H7 (cell line): ENCODE results near the gene HTR1D. TPM values are rescaled to one million over a fixed set of nuclear protein-coding genes. Genes with fewer than 3 reads are reported as not detected.
"Not testable (repeated sequence)": the region's sequence is repeated elsewhere in the genome, so short reads cannot be mapped to it uniquely, and the experiment has no call there.

Source experiments
- DNase-seq: peaks from one replicate; pipeline ENCODE4 v3.0.0; 2012
- H3K27me3 ChIP-seq: 2 replicates; pipeline ENCODE4 v1.6.0; 2011; ENCODE audit warnings: mild to moderate bottlenecking, low read length; ENCODE audit not compliant: control insufficient read depth, insufficient read depth
- H3K36me3 ChIP-seq: replicated peaks from 2 replicates; pipeline ENCODE4 v1.5.1; 2011; ENCODE audit warnings: low read length; ENCODE audit not compliant: control insufficient read depth, insufficient read depth
- H3K4me3 ChIP-seq: 2 replicates; pipeline ENCODE4 v1.5.1; 2011; ENCODE audit warnings: low read depth, mild to moderate bottlenecking, control low read depth, low read length, moderate library complexity; ENCODE audit not compliant: insufficient read depth
- total RNA-seq: library from RNA; depleted of rRNA; stranded (reverse); fragments of >200 nt; shearing (Covaris generic); gene quantifications from 2 replicates; pipeline ENCODE4 v1.2.3, GENCODE V29; 2014

The HTR1D gene
- total RNA-seq, 1 experiment from 2014 or later: 4.1 TPM

GRCh38 chr1:23209770-23210169 lies 7.5 kb downstream of the HTR1D start:
- DNase-seq: no peak

GRCh38 chr1:23208527-23208926 lies 8.8 kb downstream of the HTR1D start:
- Histone ChIP-seq H3K4me3 (no peak overlapping the region), H3K36me3 (no peaks in the 10 kb centered on the region; the same call in 1 of the 2 replicates), H3K27me3 (no peaks in the 10 kb centered on the region)
- no peak for DNase-seq

More at GRCh38 chr1:23209770-23210169, 7.5 kb downstream of the HTR1D start:
- Histone ChIP-seq H3K27me3 (no peaks in the 10 kb centered on the region), H3K4me3 (no peak overlapping the region), H3K36me3 (no peaks in the 10 kb centered on the region; the same call in 1 of the 2 replicates)

- not testable (repeated sequence) for H3K36me3 ChIP-seq, H3K4me3 ChIP-seq, DNase-seq, H3K27me3 ChIP-seq
These were observed 9.6 kb downstream of the HTR1D start for GRCh38 chr1:23207733-23208132.

- DNase-seq: no peak
- Histone ChIP-seq H3K36me3 (no peaks in the 10 kb centered on the region; the same call in 1 of the 2 replicates), H3K4me3 (no peak overlapping the region), H3K27me3 (no peaks in the 10 kb centered on the region)
These were observed 15.0 kb downstream of the HTR1D start for GRCh38 chr1:23202263-23202749.

GRCh38 chr1:23200883-23201282 lies 16.4 kb downstream of the HTR1D start:
- no peaks in the 10 kb centered on the region for H3K36me3 ChIP-seq
- H3K27me3 ChIP-seq: no peaks in the 10 kb centered on the region
- no peak overlapping the region for H3K4me3 ChIP-seq
- no peak for DNase-seq

GRCh38 chr1:23198373-23198772 lies 18.9 kb downstream of the HTR1D start:
- no peak overlapping the region for H3K4me3 ChIP-seq
- DNase-seq: no peak
- no peaks in the 10 kb centered on the region for H3K27me3 ChIP-seq
- no peaks in the 10 kb centered on the region; the same call in 1 of the 2 replicates for H3K36me3 ChIP-seq

GRCh38 chr1:23196627-23197328 lies 20.5 kb downstream of the HTR1D start:
- H3K4me3 ChIP-seq: no peak overlapping the region
- no peaks in the 10 kb centered on the region; the same call in 1 of the 2 replicates for H3K36me3 ChIP-seq
- H3K27me3 ChIP-seq: no peaks in the 10 kb centered on the region
- DNase-seq: no peak

- no peaks in the 10 kb centered on the region; the same call in 1 of the 2 replicates for H3K36me3 ChIP-seq
- no peaks in the 10 kb centered on the region for H3K27me3 ChIP-seq
- no peak overlapping the region for H3K4me3 ChIP-seq
- DNase-seq: no peak
These were observed 22.9 kb downstream of the HTR1D start for GRCh38 chr1:23194119-23194984.

- Histone ChIP-seq H3K27me3 (no peaks in the 10 kb centered on the region), H3K36me3 (no peaks in the 10 kb centered on the region; the same call in 1 of the 2 replicates), H3K4me3 (no peak overlapping the region)
- DNase-seq: no peak
These were observed 23.7 kb downstream of the HTR1D start for GRCh38 chr1:23193391-23194118.

GRCh38 chr1:23191199-23191598 lies 26.1 kb downstream of the HTR1D start:
- Histone ChIP-seq H3K36me3 (no peaks in the 10 kb centered on the region; the same call in 1 of the 2 replicates), H3K27me3 (no peaks in the 10 kb centered on the region), H3K4me3 (no peak overlapping the region)
- no peak for DNase-seq

- not testable (repeated sequence) for DNase-seq, H3K27me3 ChIP-seq, H3K4me3 ChIP-seq, H3K36me3 ChIP-seq
These were observed 28.3 kb downstream of the HTR1D start for GRCh38 chr1:23188936-23189452.

- Histone ChIP-seq H3K36me3 (no peaks in the 10 kb centered on the region), H3K4me3 (no peak overlapping the region), H3K27me3 (no peaks in the 10 kb centered on the region)
- DNase-seq: no peak
These were observed 28.8 kb downstream of the HTR1D start for GRCh38 chr1:23188434-23188884.

GRCh38 chr1:23187637-23188036 lies 29.7 kb downstream of the HTR1D start:
- H3K27me3 ChIP-seq: no peaks in the 10 kb centered on the region
- H3K4me3 ChIP-seq: no peak overlapping the region
- no peaks in the 10 kb centered on the region for H3K36me3 ChIP-seq
- no peak for DNase-seq

GRCh38 chr1:23185381-23185780 lies 31.9 kb downstream of the HTR1D start:
- Histone ChIP-seq H3K36me3 (no peaks in the 10 kb centered on the region), H3K4me3 (no peak overlapping the region), H3K27me3 (no peaks in the 10 kb centered on the region)
- no peak for DNase-seq
